H1 (cell line): ENCODE measurements around the gene SMARCE1. TPM values are rescaled to one million over a fixed set of nuclear protein-coding genes. Genes with fewer than 3 reads are reported as not detected.

Source experiments
- CTCF ChIA-PET: fragments of 300-600 bp; sonication (Branson Sonifier 250); formaldehyde crosslinking; loops from one replicate; lab custom pipeline; 2021; ENCODE audit not compliant: partially characterized antibody; lab: Charles Lee
- POLR2A ChIA-PET: fragments of 300-600 bp; sonication (Branson Sonifier 250); formaldehyde crosslinking; loops from one replicate; lab custom pipeline; 2021; ENCODE audit warnings: inconsistent platforms; ENCODE audit not compliant: partially characterized antibody; lab: Charles Lee
- DNase-seq, 2 experiments: peaks; one replicate each; pipeline versions ENCODE4 v3.0.0 to v3.0.0-alpha.2; 2010 to 2022; ENCODE audit warnings: low spot score in 2 of 2, low read depth in 1 of 2, mixed read lengths in 1 of 2
- FAIRE-seq: peaks from 2 replicates; lab custom pipeline; 2011; peaks lifted over from hg19 to GRCh38; lab: Jason Lieb, UNC
- H2AFZ ChIP-seq: 2 replicates; pipeline ENCODE4 v1.8.1; 2012; ENCODE audit warnings: low read length, inconsistent platforms
- H2AK5ac ChIP-seq: 2 replicates; pipeline ENCODE4 v1.6.1; 2013; ENCODE audit warnings: low read depth, low read length
- H2BK120ac ChIP-seq: replicated peaks from 2 replicates; pipeline ENCODE3; 2013; ENCODE audit warnings: low read depth, low read length, inconsistent platforms
- H2BK12ac ChIP-seq: 2 replicates; pipeline ENCODE4 v1.6.1; 2013; ENCODE audit warnings: low read depth, low read length
- H2BK15ac ChIP-seq: 2 replicates; pipeline ENCODE4 v1.6.1; 2013; ENCODE audit warnings: low read length
- H2BK20ac ChIP-seq: 2 replicates; pipeline ENCODE4 v1.6.1; 2013; ENCODE audit warnings: low read length
- H2BK5ac ChIP-seq: 2 replicates; pipeline ENCODE4 v1.6.1; 2013; ENCODE audit warnings: low read depth, low read length
- H3K14ac ChIP-seq: 2 replicates; pipeline ENCODE4 v1.6.1; 2013; ENCODE audit warnings: inconsistent platforms; ENCODE audit not compliant: insufficient read length
- H3K18ac ChIP-seq: 2 replicates; pipeline ENCODE4 v1.6.1; 2013; ENCODE audit warnings: low read length; ENCODE audit errors: extremely low read depth
- H3K23ac ChIP-seq: 2 replicates; pipeline ENCODE4 v1.6.1; 2013; ENCODE audit warnings: inconsistent platforms; ENCODE audit not compliant: insufficient read length
- H3K23me2 ChIP-seq: 2 replicates; pipeline ENCODE4 v1.6.1; 2013; ENCODE audit warnings: low read depth, low read length
- H3K27ac ChIP-seq: 2 replicates; pipeline ENCODE4 v1.6.1; 2011; ENCODE audit warnings: low read depth, low read length, inconsistent platforms
- H3K27me3 ChIP-seq, 4 experiments: replicated peaks in 1 of 4; 1 replicate in 1 of 4; 2 replicates in 3 of 4; pipeline versions ENCODE4 v1.6.1 to v1.8.1; 2011 to 2013; ENCODE audit warnings: low read length in 3 of 4, mild to moderate bottlenecking in 3 of 4, inconsistent platforms in 2 of 4, mixed read lengths in 2 of 4, moderate library complexity in 1 of 4; ENCODE audit not compliant: control insufficient read depth in 3 of 4, insufficient read depth in 3 of 4; ENCODE audit errors: extremely low read depth in 1 of 4
- H3K36me3 ChIP-seq, 4 experiments: 2 replicates each; pipeline versions ENCODE4 v1.6.1 to v1.8.1; 2011 to 2013; ENCODE audit warnings: mild to moderate bottlenecking in 4 of 4, low read length in 3 of 4, moderate library complexity in 2 of 4, control low read depth in 1 of 4, inconsistent platforms in 1 of 4; ENCODE audit not compliant: insufficient read depth in 4 of 4, control insufficient read depth in 2 of 4
- H3K4ac ChIP-seq: replicated peaks from 2 replicates; pipeline ENCODE3; 2013; ENCODE audit warnings: low read length, low read depth, mixed read lengths, inconsistent platforms; ENCODE audit not compliant: insufficient read length
- H3K4me1 ChIP-seq, 4 experiments: replicated peaks in 1 of 4; 1 replicate in 1 of 4; 2 replicates in 3 of 4; pipeline versions ENCODE4 v1.6.1 to v1.8.1; 2011 to 2013; ENCODE audit warnings: low read length in 3 of 4, inconsistent platforms in 2 of 4, mixed read lengths in 1 of 4; ENCODE audit not compliant: insufficient read depth in 4 of 4, control insufficient read depth in 3 of 4
- H3K4me2 ChIP-seq, 2 experiments: 2 replicates each; pipeline versions ENCODE4 v1.6.1 to v1.8.1; 2011 to 2013; ENCODE audit warnings: low read depth in 2 of 2, low read length in 2 of 2, control low read depth in 1 of 2, inconsistent platforms in 1 of 2, mild to moderate bottlenecking in 1 of 2; ENCODE audit not compliant: insufficient read depth in 1 of 2
- H3K4me3 ChIP-seq, 4 experiments: fragments of 200-600, 300-600 bp in 1 of 4; sonication (generic), shearing (Covaris generic), sonication (Bioruptor Twin) in 1 of 4; 2 replicates each; pipeline versions ENCODE4 v1.5.1 to v1.8.1; 2011 to 2016; ENCODE audit warnings: low read length in 4 of 4, low read depth in 3 of 4, control low read depth in 2 of 4, inconsistent platforms in 2 of 4, mild to moderate bottlenecking in 2 of 4, mixed read lengths in 1 of 4, moderate library complexity in 1 of 4; ENCODE audit not compliant: insufficient read depth in 2 of 4; ENCODE audit errors: extremely low read depth in 1 of 4
- H3K56ac ChIP-seq: replicated peaks from 2 replicates; pipeline ENCODE3; 2013; ENCODE audit warnings: low read depth, mild to moderate bottlenecking, mixed read lengths, low read length, inconsistent platforms; ENCODE audit not compliant: insufficient read length
- H3K79me1 ChIP-seq: 2 replicates; pipeline ENCODE4 v1.6.1; 2013; ENCODE audit warnings: low read depth, low read length, control low read depth
- H3K79me2 ChIP-seq, 2 experiments: 2 replicates each; pipeline versions ENCODE4 v1.6.1 to v1.8.1; 2012 to 2013; ENCODE audit warnings: low read length in 2 of 2, mild to moderate bottlenecking in 2 of 2, inconsistent platforms in 1 of 2; ENCODE audit not compliant: insufficient read depth in 2 of 2, control insufficient read depth in 1 of 2
- H3K9ac ChIP-seq, 4 experiments: replicated peaks in 1 of 4; 1 replicate in 1 of 4; 2 replicates in 3 of 4; pipeline versions ENCODE4 v1.6.1 to v1.8.1; 2011 to 2013; ENCODE audit warnings: low read depth in 3 of 4, low read length in 3 of 4, control low read depth in 2 of 4, mild to moderate bottlenecking in 2 of 4, moderate library complexity in 2 of 4, inconsistent platforms in 1 of 4; ENCODE audit errors: extremely low read depth in 1 of 4
- H3K9me3 ChIP-seq, 2 experiments: 2 replicates each; pipeline versions ENCODE4 v1.6.1 to v1.8.1; 2012 to 2013; ENCODE audit warnings: mild to moderate bottlenecking in 2 of 2, moderate library complexity in 2 of 2, control low read depth in 1 of 2, inconsistent platforms in 1 of 2, low read depth in 1 of 2, low read length in 1 of 2, mixed read lengths in 1 of 2; ENCODE audit not compliant: insufficient read depth in 2 of 2
- H4K20me1 ChIP-seq, 2 experiments: replicated peaks in 1 of 2; 2 replicates each; pipeline versions ENCODE3 to v1.8.1; 2011 to 2013; ENCODE audit warnings: inconsistent platforms in 2 of 2, low read length in 2 of 2, mild to moderate bottlenecking in 1 of 2; ENCODE audit not compliant: insufficient read depth in 2 of 2, control insufficient read depth in 1 of 2
- H4K5ac ChIP-seq: 2 replicates; pipeline ENCODE4 v1.6.1; 2013; ENCODE audit warnings: low read length, low read depth, mixed read lengths, inconsistent platforms; ENCODE audit not compliant: insufficient read length
- H4K8ac ChIP-seq: 2 replicates; pipeline ENCODE4 v1.8.0; 2013; ENCODE audit warnings: mild to moderate bottlenecking, moderate library complexity, low read length, inconsistent platforms; ENCODE audit not compliant: insufficient read depth; ENCODE audit errors: extremely low read depth
- H4K91ac ChIP-seq: replicated peaks from 2 replicates; pipeline ENCODE3; 2013; ENCODE audit warnings: low read length, mixed read lengths, inconsistent platforms; ENCODE audit not compliant: insufficient read length
- JUN ChIP-seq: IDR thresholded peaks from 2 replicates; pipeline ENCODE4 v1.6.1; 2011; ENCODE audit warnings: low read depth, mild to moderate bottlenecking, improper control_type of control experiment, low read length
- POLR2AphosphoS5 ChIP-seq: IDR thresholded peaks from 2 replicates; pipeline ENCODE4 v1.6.1; 2011; ENCODE audit warnings: low read depth, low read length
- WGBS, 2 experiments: shearing (Covaris generic) in 1 of 2; methylation state at CpG; one replicate each; pipeline versions ENCODE4 v1.1.6 to v1.1.7; 2013 to 2015; ENCODE audit warnings: low lambda C conversion rate in 2 of 2, mixed read lengths in 2 of 2, inconsistent platforms in 1 of 2, low coverage in 1 of 2, missing lambda C conversion rate in 1 of 2; ENCODE audit not compliant: insufficient replicate concordance in 2 of 2, insufficient coverage in 1 of 2, insufficient read length in 1 of 2; ENCODE audit errors: extremely low coverage in 1 of 2, missing lambda C conversion rate in 1 of 2; 5-methylcytosine and 5-hydroxymethylcytosine counted together
- polyA plus RNA-seq, 7 experiments: library from polyadenylated mRNA; depleted of rRNA in 3 of 7; stranded (reverse) in 5 of 7; unstranded in 2 of 7; fragments of >200 nt in 5 of 7; fragments of 200-250 nt in 2 of 7; gene quantifications; 1 replicate in 5 of 7; 2 replicates in 1 of 7; 4 replicates in 1 of 7; pipeline versions ENCODE4 v1.2.1 to v1.2.3, GENCODE V29; 2011 to 2013; ENCODE audit warnings: missing spikeins in 2 of 7, mixed read lengths in 2 of 7
- total RNA-seq: library from RNA; stranded (reverse); fragmentation: NEBNext Ultra II Directional; extraction: Animal tissue kit (Norgen Biotek cat#: 25700); gene quantifications from 2 replicates; pipeline ENCODE4 v1.2.1, GENCODE V29; 2021

SMARCE1 gene
- total and polyA plus RNA-seq, 2 of the 8 experiments (the other 6 are each of a cell fraction or from before 2014, with no cell fraction given), result 30.7 to 131 TPM

- Histone ChIP-seq H3K36me3 (no peaks in the 10 kb centered on the region), H3K4me2 (no peak overlapping the region), H3K14ac (no peak overlapping the region), H2BK12ac (no peak overlapping the region), H4K91ac (no peak overlapping the region), H4K20me1 (no peaks in the 10 kb centered on the region), H2AFZ (peak overlapping the region; percentile 99), H2BK15ac (no peak overlapping the region), H2AK5ac (no peak overlapping the region), H2BK5ac (no peak overlapping the region), H3K4ac (no peak overlapping the region), H3K56ac (no peak overlapping the region), H4K5ac (no peak overlapping the region), H3K79me1 (no peaks in the 10 kb centered on the region), H3K4me3 (no peak overlapping the region), H3K23ac (no peak overlapping the region), H2BK20ac (no peak overlapping the region), H3K27ac (no peak overlapping the region), H4K8ac (no peak overlapping the region), H3K23me2 (no peaks in the 10 kb centered on the region), H2BK120ac (no peak overlapping the region), H3K18ac (no peak overlapping the region; the same call in 1 of the 2 replicates), H3K4me1 (peaks cover 0 to 5% (median 2%) of the 10 kb centered on the region in 4 experiments; a peak in 4 of 7 replicates), H3K27me3 (no peaks in the 10 kb centered on the region), H3K9me3 (no peaks in the 10 kb centered on the region), H3K79me2 (no peaks in the 10 kb centered on the region), H3K9ac (no peak overlapping the region)
- FAIRE-seq, result no peak
- DNase-seq, result no peak
- POLR2A ChIA-PET, result interaction anchor here (0.9 kb wide), 1 partner anchor 24 kb away, joined by 3 read pairs; the partner anchor contains the start of gene SMARCE1
- 80% methylated on average over 4 of the region's 4 CpGs; no CpG with 5 or more reads in 1 of the 2 experiments for WGBS, 2 experiments
- CTCF ChIA-PET, result no interaction called here
- TF ChIP-seq POLR2AphosphoS5, result no peak
- no peak for TF ChIP-seq JUN
These were observed 23.7 kb upstream of the SMARCE1 start for GRCh38 chr17:40671282-40671681.
